Psoas muscle (tissue), 8 donors: ENCODE results near the gene CD37. TPM values are rescaled to one million over a fixed set of nuclear protein-coding genes. Genes with fewer than 3 reads are reported as not detected.
"Not testable (repeated sequence)": the region's sequence is repeated elsewhere in the genome, so short reads cannot be mapped to it uniquely, and the experiment has no call there.

Experiments used
- ATAC-seq, 4 donors: fragments of 200-7000 bp; cut with Tn5 transposase; one replicate each; pipeline ENCODE4 v1.9.1; 2020; ENCODE audit warnings: moderate library complexity in 3 of 4, mild to moderate bottlenecking in 2 of 4
- DNase-seq, 2 donors: peaks; one replicate each; pipeline ENCODE4 v3.0.0-alpha.2; 2020
- H3K27ac ChIP-seq: fragments of 200-600 bp; one replicate; pipeline ENCODE4 v1.8.0; 2022
- H3K27me3 ChIP-seq, 3 donors: fragments of 200-600 bp in 1 of 3; one replicate each; pipeline versions ENCODE4 v1.6.1 to v1.8.0; 2013 to 2022; ENCODE audit warnings: low read length in 2 of 3, mild to moderate bottlenecking in 2 of 3, moderate library complexity in 1 of 3; ENCODE audit not compliant: insufficient read depth in 3 of 3
- H3K36me3 ChIP-seq, 2 donors: fragments of 200-600 bp in 1 of 2; one replicate each; pipeline versions ENCODE4 v1.6.1 to v1.8.0; 2013 to 2022; ENCODE audit warnings: low read depth in 1 of 2, mild to moderate bottlenecking in 1 of 2, moderate library complexity in 1 of 2; ENCODE audit not compliant: insufficient read depth in 1 of 2
- H3K4me1 ChIP-seq: fragments of 200-600 bp; one replicate; pipeline ENCODE4 v1.8.0; 2022
- H3K4me3 ChIP-seq: fragments of 200-600 bp; one replicate; pipeline ENCODE4 v1.8.0; 2022; ENCODE audit warnings: mild to moderate bottlenecking
- H3K9me3 ChIP-seq: fragments of 200-600 bp; one replicate; pipeline ENCODE4 v1.8.0; 2022
- CTCF ChIP-seq: fragments of 200-600 bp; IDR thresholded peaks from one replicate; pipeline ENCODE4 v1.8.0; 2022; ENCODE audit warnings: antibody characterized with exemption
- WGBS, 3 donors: extraction: QIAGEN DNeasy Blood & Tissue Kit; methylation state at CpG; one replicate each; pipeline versions ENCODE4 v1.1.6 to v1.1.7; 2013; 5-methylcytosine and 5-hydroxymethylcytosine counted together
- intact Hi-C, 2 donors: fragments of 100-400 bp; cut with DNase I; formaldehyde crosslinking; loops; one replicate each; pipeline versions ENCODE4 v1.11.0 to v1.14.2; 2022
- polyA plus RNA-seq, 3 donors: library from polyadenylated mRNA; stranded (reverse); fragments of 200-250 nt; gene quantifications; one replicate each; pipeline ENCODE4 v1.2.3, GENCODE V29; 2013
- total RNA-seq, 4 donors: library from RNA; stranded (reverse); fragmentation: NEBNext Ultra II Directional in 2 of 4; extraction: Animal tissue kit (Norgen Biotek cat#: 25700) in 2 of 4; gene quantifications; one replicate each; pipeline versions ENCODE4 v1.2.1 to v1.2.4, GENCODE V29; 2021 to 2023
- donor health status: healthy with polysubstance abuse.
- donor health status: DM: no; HTN: no; CAD: no; lungs with moderate emphysema.
- donor health status: Bipolar disorder and iron deficiency.
- donor health status: healthy.
- donor health status: DM: yes; HTN: yes; CAD: no.
- donor health status: DM: no; HTN: no; CAD: no.
- donor health status: DM: no; HTN: no; CAD: no.
- donor health status: DM: yes; HTN: yes; CAD: no.

The CD37 gene
- total and polyA plus RNA-seq, 7 donors: 0.66 to 4.7 (median 2.3) TPM

GRCh38 chr19:49328741-49329140 is 6.5 kb upstream of the CD37 start:
- Histone ChIP-seq H3K36me3 (peaks cover 0 to 4% of the 10 kb centered on the region in 2 donors), H3K27me3 (no peaks in the 10 kb centered on the region), H3K4me1 (no peaks in the 10 kb centered on the region), H3K4me3 (no peak overlapping the region), H3K9me3 (peaks cover 2% of the 10 kb centered on the region), H3K27ac (no peak overlapping the region)
- no peak for DNase-seq
- ATAC-seq: no peak
- TF ChIP-seq CTCF: no peak
- WGBS, 3 donors: 87 to 91% (median 87%) methylated on average over 2 of the region's 2 CpGs
- intact Hi-C loops: no loop called here

GRCh38 chr19:49331187-49331586 is 4.0 kb upstream of the CD37 start:
- H3K27me3 ChIP-seq, H3K9me3 ChIP-seq, H3K27ac ChIP-seq, intact Hi-C loops, DNase-seq, H3K36me3 ChIP-seq, ATAC-seq, H3K4me1 ChIP-seq: not testable (repeated sequence)
- peak overlapping the region; percentile 3 for H3K4me3 ChIP-seq
- 95 to 97% (median 96%) methylated on average over 4 of the region's 4 CpGs for WGBS, 3 donors

- H3K4me3 ChIP-seq: no peak overlapping the region
- H3K27me3 ChIP-seq: no peaks in the 10 kb centered on the region
- 44 to 53% (median 51%) methylated on average over 2 of the region's 2 CpGs for WGBS, 3 donors
- intact Hi-C loops: no loop called here
- peaks cover 0 to 4% of the 10 kb centered on the region in 2 donors for H3K36me3 ChIP-seq
- no peak overlapping the region for H3K27ac ChIP-seq
- no peak for DNase-seq
- no peak for TF ChIP-seq CTCF
- H3K4me1 ChIP-seq: no peaks in the 10 kb centered on the region
- ATAC-seq: peak; percentile 60 to 85 (median 83)
- no peaks in the 10 kb centered on the region for H3K9me3 ChIP-seq
These were observed 3.6 kb upstream of the CD37 start for GRCh38 chr19:49331616-49332055.

GRCh38 chr19:49332691-49333417 is 2.4 kb upstream of the CD37 start:
- H3K4me1 ChIP-seq, DNase-seq, H3K27ac ChIP-seq, H3K9me3 ChIP-seq, H3K36me3 ChIP-seq, H3K27me3 ChIP-seq, ATAC-seq, H3K4me3 ChIP-seq, intact Hi-C loops: not testable (repeated sequence)
- 87 to 93% (median 87%) methylated on average over 13 of the region's 13 CpGs for WGBS, 3 donors

GRCh38 chr19:49333418-49333805 is 1.8 kb upstream of the CD37 start:
- Histone ChIP-seq H3K27me3 (no peaks in the 10 kb centered on the region), H3K4me3 (no peak overlapping the region), H3K27ac (no peak overlapping the region), H3K36me3 (peaks cover 0 to 4% of the 10 kb centered on the region in 2 donors), H3K4me1 (no peaks in the 10 kb centered on the region), H3K9me3 (no peaks in the 10 kb centered on the region)
- DNase-seq (no peak), ATAC-seq (no peak)
- 75 to 82% (median 77%) methylated on average over 3 of the region's 3 CpGs for WGBS, 3 donors
- TF ChIP-seq CTCF: no peak
- intact Hi-C loops: no loop called here
